K562 (cell line): ENCODE data around the gene SERF2. TPM values are rescaled to one million over a fixed set of nuclear protein-coding genes. Genes with fewer than 3 reads are reported as not detected.

Source experiments
- ELF1 ChIP-seq: fragments of 200-800 bp; sonication (Bioruptor generic); IDR thresholded peaks from 2 replicates; pipeline ENCODE4 v1.6.1; 2016; ENCODE audit warnings: missing genetic modification characterization, missing compliant biosample characterization
- ETV5 ChIP-seq: sonication (generic); formaldehyde crosslinking; IDR thresholded peaks from 2 replicates; pipeline ENCODE4 v1.4.0; 2020; ENCODE audit warnings: low read depth, mild to moderate bottlenecking, missing genetic modification reagents
- HBP1 ChIP-seq: fragments of 450-650 bp; formaldehyde crosslinking; IDR thresholded peaks from 2 replicates; pipeline ENCODE4 v1.4.0; 2022; ENCODE audit warnings: missing genetic modification characterization
- L3MBTL2 ChIP-seq: fragments of 450-650 bp; IDR thresholded peaks from 2 replicates; pipeline ENCODE4 v1.6.1; 2016; ENCODE audit warnings: mild to moderate bottlenecking, moderate library complexity
- PCBP2 ChIP-seq: fragments of 200-400 bp; formaldehyde crosslinking; IDR thresholded peaks from 2 replicates; pipeline ENCODE4 v1.6.1; 2018; ENCODE audit warnings: low read length, low read depth, mild to moderate bottlenecking, moderate library complexity; ENCODE audit not compliant: poor library complexity, severe bottlenecking
- PYGO2 ChIP-seq: fragments of 450-650 bp; IDR thresholded peaks from 2 replicates; pipeline ENCODE4 v1.6.1; 2016; ENCODE audit warnings: mild to moderate bottlenecking, missing genetic modification characterization, moderate library complexity, missing compliant biosample characterization
- RAD51 ChIP-seq: fragments of 450-650 bp; IDR thresholded peaks from 2 replicates; pipeline ENCODE4 v1.7.1; 2016; ENCODE audit warnings: low read depth, mild to moderate bottlenecking, borderline replicate concordance
- TCFL5 ChIP-seq: fragments of 250-450 bp; sonication (Bioruptor Pico); conservative IDR thresholded peaks from 2 replicates; pipeline ENCODE4 v1.6.1; 2021; ENCODE audit warnings: mild to moderate bottlenecking, moderate library complexity, matching md5 sums
- ZNF184 ChIP-seq: sonication (generic); formaldehyde crosslinking; IDR thresholded peaks from 2 replicates; pipeline ENCODE4 v1.5.0; 2020; ENCODE audit warnings: missing genetic modification reagents
- ZNF274 ChIP-seq: IDR thresholded peaks from 2 replicates; pipeline ENCODE4 v1.6.1; 2011; ENCODE audit warnings: low read depth, mild to moderate bottlenecking, low read length, moderate library complexity, borderline replicate concordance
- ZNF282 ChIP-seq: sonication (generic); formaldehyde crosslinking; IDR thresholded peaks from 2 replicates; pipeline ENCODE4 v1.8.1; 2023; ENCODE audit warnings: missing genetic modification reagents
- ZSCAN32 ChIP-seq: fragments of 450-650 bp; formaldehyde crosslinking; IDR thresholded peaks from 2 replicates; pipeline ENCODE4 v1.4.0; 2020; ENCODE audit warnings: mild to moderate bottlenecking, moderate library complexity
- polyA plus RNA-seq, 8 experiments: library from polyadenylated mRNA; depleted of rRNA in 4 of 8; stranded (reverse) in 5 of 8; unstranded in 3 of 8; fragments of >200 nt; fragmentation: Nextera tagmentation in 2 of 8; fragmentation: Illumina TruSeq in 1 of 8; extraction: Ambion mirVana in 2 of 8; extraction: Trizol in 1 of 8; gene quantifications; 2 replicates each; pipeline versions ENCODE4 v1.2.1 to v1.2.3, GENCODE V29; 2011 to 2014; ENCODE audit warnings: inconsistent platforms in 1 of 8, missing spikeins in 1 of 8
- total RNA-seq, 7 experiments: library from RNA; depleted of rRNA in 6 of 7; stranded (reverse); fragments of >200 nt in 6 of 7; fragmentation: Illumina TruSeq in 2 of 7; extraction: Trizol in 2 of 7; gene quantifications; 2 replicates each; pipeline versions ENCODE4 v1.2.1 to v1.2.3, GENCODE V29; 2011 to 2021; ENCODE audit warnings: low replicate concordance in 1 of 7
- TF ChIP-seq, protein P1 (sequence below): IDR thresholded peaks from 3 replicates; pipeline ENCODE4 v1.6.1; 2011; ENCODE audit warnings: borderline replicate concordance, mild to moderate bottlenecking, moderate library complexity; ENCODE audit not compliant: insufficient read length; ENCODE audit errors: extremely low read depth

SERF2 gene
- total and polyA plus RNA-seq, 9 of the 15 experiments (the other 6 are each of a cell fraction or from before 2014, with no cell fraction given), result 497 to 3,360 (median 867) TPM

GRCh38 chr15:43800286-43801141, 8.4 kb downstream of the SERF2 start, which contains the start of gene HYPK (continued):
- no peak for TF ChIP-seq PCBP2
- TF ChIP-seq ZNF184, result no peak
- 0 out of 2 replicates have a peak, but pooled peaks have one; percentile 33 for TF ChIP-seq L3MBTL2
- TF ChIP-seq, protein P1, sequence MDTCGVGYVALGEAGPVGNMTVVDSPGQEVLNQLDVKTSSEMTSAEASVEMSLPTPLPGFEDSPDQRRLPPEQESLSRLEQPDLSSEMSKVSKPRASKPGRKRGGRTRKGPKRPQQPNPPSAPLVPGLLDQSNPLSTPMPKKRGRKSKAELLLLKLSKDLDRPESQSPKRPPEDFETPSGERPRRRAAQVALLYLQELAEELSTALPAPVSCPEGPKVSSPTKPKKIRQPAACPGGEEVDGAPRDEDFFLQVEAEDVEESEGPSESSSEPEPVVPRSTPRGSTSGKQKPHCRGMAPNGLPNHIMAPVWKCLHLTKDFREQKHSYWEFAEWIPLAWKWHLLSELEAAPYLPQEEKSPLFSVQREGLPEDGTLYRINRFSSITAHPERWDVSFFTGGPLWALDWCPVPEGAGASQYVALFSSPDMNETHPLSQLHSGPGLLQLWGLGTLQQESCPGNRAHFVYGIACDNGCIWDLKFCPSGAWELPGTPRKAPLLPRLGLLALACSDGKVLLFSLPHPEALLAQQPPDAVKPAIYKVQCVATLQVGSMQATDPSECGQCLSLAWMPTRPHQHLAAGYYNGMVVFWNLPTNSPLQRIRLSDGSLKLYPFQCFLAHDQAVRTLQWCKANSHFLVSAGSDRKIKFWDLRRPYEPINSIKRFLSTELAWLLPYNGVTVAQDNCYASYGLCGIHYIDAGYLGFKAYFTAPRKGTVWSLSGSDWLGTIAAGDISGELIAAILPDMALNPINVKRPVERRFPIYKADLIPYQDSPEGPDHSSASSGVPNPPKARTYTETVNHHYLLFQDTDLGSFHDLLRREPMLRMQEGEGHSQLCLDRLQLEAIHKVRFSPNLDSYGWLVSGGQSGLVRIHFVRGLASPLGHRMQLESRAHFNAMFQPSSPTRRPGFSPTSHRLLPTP, result no peak
- peak; percentile 81; the same call in 1 of the 2 replicates for TF ChIP-seq ETV5 (CRISPR knock-in tag)
- TF ChIP-seq ELF1 (tag), result peak; percentile 73
- TF ChIP-seq ZNF274, result no peak
- TF ChIP-seq ZSCAN32 (CRISPR knock-in tag), result no peak
- TF ChIP-seq ZNF282 (CRISPR knock-in tag), result no peak
- TF ChIP-seq HBP1 (CRISPR knock-in tag), result peak; percentile 69; the same call in 1 of the 2 replicates
- TF ChIP-seq RAD51, result no peak
- no peak for TF ChIP-seq TCFL5 (CRISPR knock-in tag)
- TF ChIP-seq PYGO2 (tag), result no peak
